Retinal pigment epithelial cell (primary cell): ENCODE measurements around the gene NFKBIL1.

Experiments
- DNase-seq: peaks from one replicate; pipeline ENCODE4 v3.0.0-alpha.2; 2010; ENCODE audit warnings: low read depth
- H3K4me3 ChIP-seq: 2 replicates; pipeline ENCODE4 v1.5.1; 2011; ENCODE audit warnings: mild to moderate bottlenecking, low read length, control low read depth, moderate library complexity
- TF ChIP-seq, protein P1 (sequence below): conservative IDR thresholded peaks from 2 replicates; pipeline ENCODE4 v1.5.1; 2011; ENCODE audit warnings: low read depth, low read length, control low read depth, inconsistent platforms

Gene NFKBIL1

DNA sequence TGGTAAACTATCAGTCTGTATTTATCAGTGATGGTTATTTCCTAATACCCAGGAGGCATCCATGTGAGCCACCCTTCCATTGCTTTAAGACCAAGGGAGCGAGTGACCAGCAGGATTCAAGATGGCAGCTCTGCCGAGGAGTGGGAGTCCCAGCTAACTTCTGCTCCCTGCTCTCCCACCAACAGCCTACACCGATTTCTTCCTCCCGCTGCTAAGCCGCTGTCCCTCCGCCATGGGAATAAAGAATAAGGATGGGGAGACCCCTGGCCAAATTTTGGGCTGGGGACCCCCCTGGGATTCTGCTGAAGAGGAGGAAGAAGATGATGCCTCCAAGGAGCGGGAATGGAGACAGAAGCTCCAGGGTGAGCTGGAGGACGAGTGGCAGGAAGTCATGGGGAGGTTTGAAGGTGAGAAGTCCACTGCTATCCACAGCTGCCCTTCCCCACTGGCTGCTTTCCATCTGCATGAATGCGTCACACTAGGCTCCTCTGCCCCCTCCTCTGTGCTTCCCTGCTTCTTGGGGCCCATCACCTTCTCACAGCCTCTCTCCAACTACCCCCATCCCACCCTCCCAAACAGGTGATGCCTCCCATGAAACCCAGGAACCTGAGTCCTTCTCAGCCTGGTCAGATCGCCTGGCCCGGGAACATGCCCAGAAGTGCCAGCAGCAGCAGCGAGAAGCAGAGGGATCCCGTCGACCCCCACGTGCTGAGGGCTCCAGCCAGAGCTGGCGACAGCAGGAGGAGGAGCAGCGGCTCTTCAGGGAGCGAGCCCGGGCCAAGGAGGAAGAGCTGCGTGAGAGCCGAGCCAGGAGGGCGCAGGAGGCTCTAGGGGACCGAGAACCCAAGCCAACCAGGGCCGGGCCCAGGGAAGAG, 10.3 kb downstream of the NFKBIL1 start:
- TF ChIP-seq, protein P1, sequence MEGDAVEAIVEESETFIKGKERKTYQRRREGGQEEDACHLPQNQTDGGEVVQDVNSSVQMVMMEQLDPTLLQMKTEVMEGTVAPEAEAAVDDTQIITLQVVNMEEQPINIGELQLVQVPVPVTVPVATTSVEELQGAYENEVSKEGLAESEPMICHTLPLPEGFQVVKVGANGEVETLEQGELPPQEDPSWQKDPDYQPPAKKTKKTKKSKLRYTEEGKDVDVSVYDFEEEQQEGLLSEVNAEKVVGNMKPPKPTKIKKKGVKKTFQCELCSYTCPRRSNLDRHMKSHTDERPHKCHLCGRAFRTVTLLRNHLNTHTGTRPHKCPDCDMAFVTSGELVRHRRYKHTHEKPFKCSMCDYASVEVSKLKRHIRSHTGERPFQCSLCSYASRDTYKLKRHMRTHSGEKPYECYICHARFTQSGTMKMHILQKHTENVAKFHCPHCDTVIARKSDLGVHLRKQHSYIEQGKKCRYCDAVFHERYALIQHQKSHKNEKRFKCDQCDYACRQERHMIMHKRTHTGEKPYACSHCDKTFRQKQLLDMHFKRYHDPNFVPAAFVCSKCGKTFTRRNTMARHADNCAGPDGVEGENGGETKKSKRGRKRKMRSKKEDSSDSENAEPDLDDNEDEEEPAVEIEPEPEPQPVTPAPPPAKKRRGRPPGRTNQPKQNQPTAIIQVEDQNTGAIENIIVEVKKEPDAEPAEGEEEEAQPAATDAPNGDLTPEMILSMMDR: no peak
- no peak overlapping the region for H3K4me3 ChIP-seq
- no peak for DNase-seq

DNA sequence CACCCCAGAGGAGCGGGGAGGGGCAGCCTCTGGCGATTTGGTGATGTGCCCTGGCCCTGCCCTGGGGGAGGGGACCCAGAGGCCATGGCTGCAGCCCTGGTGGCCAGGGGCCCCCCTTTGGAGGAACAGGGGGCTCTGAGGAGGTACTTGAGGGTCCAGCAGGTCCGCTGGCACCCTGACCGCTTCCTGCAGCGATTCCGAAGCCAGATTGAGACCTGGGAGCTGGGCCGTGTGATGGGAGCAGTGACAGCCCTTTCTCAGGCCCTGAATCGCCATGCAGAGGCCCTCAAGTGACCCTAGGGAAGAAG, 10.9 kb downstream of the NFKBIL1 start:
- TF ChIP-seq, protein P1: no peak
- no peak overlapping the region for H3K4me3 ChIP-seq

DNA sequence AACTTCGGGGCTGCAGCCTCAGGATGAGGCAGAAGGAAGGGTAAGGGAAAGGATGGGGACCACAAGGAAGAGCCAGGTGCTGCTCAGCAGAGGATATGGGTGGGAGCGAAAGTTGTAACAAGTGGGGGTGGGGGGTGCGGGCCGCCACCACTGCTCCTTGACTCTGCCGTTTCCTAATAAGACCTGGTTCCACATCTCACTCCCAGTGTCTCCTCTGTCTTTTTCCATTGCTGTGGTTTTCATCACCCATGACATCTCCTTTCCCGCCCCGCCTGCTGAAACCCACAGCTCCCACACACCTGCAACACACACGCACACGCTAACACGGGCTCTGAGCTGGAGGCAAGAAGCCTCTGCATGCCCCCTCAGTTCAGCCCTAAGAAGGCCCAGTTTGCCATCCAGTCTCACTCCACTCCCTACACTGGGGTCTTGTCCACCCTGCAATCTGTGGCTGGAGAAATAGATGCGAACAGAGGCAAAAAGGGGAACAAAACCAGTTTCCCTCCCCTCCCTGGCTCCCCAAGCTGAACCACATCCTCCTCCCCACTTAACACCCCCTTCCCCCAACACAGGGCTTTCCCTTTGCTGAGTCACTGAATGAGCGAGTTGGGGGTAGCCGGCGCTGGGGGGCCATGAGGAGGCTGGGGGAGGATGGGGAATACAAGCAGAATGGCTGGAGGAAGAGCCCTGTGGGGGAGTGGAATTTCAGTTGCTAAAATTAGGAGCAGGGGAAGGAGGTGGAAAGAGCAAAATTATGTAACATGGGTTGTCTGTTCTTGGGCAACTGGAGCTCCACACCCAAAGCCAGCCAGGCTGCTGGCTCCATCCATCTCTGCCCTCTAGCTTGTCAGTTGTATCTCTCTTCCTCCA, 11.5 kb downstream of the NFKBIL1 start:
- DNase-seq: no peak
- TF ChIP-seq, protein P1: no peak
- H3K4me3 ChIP-seq: no peak overlapping the region

More for the DNA sequence above, 10.9 kb downstream of the NFKBIL1 start:
- no peak for DNase-seq

DNA sequence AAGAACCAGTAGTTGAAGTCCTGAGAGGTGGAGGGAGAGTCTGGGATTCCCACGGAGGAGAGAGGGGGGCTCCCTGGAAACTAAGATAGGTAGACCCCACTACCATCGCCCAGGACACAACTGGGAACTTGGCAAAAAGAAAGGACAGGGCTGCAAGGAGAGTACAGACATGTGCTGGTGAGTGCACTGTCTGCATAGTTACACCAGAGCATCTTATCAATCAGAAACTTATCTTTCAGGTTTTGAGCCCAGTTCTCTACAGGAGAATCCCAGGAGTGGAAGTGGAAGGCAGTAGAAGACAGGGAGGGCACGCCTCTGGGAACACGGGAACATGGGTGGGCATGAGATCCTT, 12.2 kb downstream of the NFKBIL1 start:
- no peak for DNase-seq
- H3K4me3 ChIP-seq: no peak overlapping the region
- TF ChIP-seq, protein P1: no peak

DNA sequence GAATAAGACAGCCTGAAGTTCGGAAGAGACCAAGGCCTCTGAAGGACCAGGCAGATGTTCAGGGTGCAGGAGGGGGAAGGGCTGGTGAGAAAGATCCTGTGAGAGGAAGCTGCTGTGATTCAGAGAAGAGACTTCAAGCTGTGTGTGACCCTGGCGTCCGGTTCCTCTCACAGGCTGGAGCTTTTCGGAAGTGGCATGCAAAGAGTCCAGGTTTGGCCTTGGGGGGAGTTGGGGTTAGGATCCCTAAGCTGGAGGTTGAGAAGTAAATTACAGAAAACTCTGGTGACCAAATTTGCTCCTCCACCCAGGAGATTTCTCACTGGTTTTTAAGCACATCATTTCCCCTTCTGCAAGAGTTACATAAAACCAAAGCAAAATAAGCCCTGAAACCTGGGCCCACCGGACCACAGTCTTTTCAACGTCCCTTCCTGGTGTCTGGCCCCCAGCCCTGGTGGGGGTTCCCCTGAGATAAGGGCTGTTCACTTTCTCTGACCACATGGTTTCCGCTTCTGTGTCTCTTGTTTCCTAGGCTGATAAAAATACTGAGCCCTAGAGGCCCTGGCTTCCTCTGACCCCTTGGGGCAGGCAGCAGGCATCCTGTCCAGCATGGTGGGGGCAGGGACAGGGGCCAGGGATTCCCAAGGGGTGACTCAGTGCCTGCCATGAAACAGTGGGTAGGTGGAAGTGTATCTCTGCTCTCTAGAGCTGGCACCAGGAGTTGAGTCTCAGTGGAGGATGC, 12.7 kb downstream of the NFKBIL1 start:
- no peak overlapping the region for H3K4me3 ChIP-seq
- DNase-seq: no peak
- TF ChIP-seq, protein P1: no peak

DNA sequence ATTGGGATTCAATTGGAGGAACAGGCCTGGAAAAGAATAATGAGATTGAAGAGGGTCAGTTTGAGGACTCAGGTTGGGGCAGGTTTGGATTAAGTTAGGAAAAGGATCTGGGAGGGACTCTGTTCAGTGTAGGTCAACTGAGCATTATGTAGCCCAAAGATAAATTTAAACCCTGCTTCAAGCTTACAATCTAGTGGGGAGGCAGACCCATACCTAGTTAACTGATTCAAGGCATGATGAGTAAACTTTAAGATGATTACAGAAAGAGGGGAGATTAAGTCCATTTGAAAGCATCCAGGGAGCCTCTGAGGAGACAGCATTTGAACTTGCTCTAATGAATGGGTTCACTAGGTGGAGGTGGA, 13.3 kb downstream of the NFKBIL1 start:
- TF ChIP-seq, protein P1: no peak
- H3K4me3 ChIP-seq: no peak overlapping the region
- DNase-seq: no peak
